Cortex of kidney (tissue), 1 donor: ENCODE measurements around the gene IGF1R.

Source experiments
- DNase-seq: peaks from one replicate; lab custom pipeline; 2025; lab: John Stamatoyannopoulos, UW

Gene IGF1R

DNA sequence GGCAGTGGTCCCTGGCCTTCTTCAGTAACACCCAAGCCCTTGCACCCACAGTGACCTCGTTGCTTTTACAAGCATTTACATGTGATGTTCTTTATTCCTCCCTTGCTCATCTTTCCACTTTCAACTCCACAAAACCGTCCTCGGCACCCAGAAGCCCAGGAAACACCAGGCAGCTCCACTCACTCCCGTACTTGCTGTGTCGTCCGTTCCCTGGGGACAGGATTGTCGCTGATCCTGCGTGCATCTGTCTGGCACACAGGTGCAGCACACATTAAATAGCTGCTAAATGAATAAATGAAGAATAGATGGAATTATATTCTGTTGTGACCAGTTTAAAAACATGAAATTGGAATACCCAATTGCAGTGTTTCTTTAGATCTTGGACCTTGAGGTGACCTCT, 239.6 kb downstream of the IGF1R start:
- DNase-seq = no peak

DNA sequence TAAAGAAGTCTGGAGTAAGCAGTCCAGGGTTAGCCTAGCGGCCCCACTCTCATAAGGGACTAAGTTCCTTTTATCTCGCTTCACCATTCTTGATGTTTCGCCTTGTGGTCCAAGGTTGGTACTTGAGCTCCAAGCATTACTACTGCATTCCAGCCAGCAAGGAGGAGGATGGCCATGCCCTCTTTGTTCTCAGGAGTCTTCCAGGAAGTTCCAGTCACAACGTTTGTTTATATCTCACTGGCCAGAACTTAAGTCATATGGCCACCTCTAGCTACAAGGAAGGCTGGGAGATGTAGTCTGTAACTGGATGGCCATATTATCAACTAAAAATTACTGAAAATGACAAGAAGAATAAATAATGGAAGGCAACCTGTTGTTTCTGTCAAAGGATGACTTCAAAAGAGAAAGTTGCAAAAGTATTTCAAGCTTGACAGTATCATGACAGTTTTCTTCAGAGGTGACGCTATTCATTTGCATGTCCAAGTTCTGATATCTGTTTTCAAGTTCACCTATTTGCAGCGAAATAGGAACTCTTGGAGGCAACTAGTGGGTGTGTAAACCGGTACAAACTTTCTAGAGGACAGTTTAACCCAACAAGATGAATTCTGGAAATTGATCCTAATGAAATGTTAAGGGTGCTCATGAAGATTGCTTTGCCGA, 240.6 kb downstream of the IGF1R start:
- DNase-seq = no peak

DNA sequence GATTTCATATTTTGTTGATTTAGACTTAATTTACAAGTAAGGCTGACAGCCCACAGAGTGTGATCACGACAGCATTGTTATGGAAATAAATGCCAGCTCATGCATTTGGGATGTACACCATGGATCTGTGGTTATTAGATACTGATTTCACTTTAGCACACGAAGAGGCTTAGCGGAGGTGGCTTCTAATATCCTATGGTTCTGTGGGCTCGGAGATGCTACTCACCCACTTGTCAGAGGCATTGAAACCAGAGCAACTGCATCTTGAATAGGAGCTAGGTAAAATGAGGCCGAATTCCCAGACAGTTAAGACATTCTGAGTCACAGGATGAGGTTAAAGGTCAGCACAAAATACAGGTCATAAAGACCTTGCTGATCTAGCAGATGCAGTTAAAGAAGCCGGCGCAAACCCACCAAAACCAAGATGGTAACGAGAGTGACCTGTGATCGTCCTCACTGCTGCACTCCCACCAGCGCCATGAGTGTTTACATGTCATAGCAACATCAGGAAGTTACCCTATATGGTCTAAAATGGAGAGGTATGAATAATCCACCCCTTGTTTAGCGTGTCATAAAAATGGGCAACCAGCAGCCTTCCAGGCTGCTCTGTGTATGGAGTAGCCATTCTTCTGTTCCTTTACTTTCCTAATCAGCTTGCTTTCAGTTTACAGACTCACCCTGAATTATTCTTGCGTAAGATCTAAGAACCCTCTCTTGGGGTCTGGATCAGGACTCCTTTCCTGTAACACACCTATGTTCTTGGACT, 241.8 kb downstream of the IGF1R start:
- DNase-seq = no peak

DNA sequence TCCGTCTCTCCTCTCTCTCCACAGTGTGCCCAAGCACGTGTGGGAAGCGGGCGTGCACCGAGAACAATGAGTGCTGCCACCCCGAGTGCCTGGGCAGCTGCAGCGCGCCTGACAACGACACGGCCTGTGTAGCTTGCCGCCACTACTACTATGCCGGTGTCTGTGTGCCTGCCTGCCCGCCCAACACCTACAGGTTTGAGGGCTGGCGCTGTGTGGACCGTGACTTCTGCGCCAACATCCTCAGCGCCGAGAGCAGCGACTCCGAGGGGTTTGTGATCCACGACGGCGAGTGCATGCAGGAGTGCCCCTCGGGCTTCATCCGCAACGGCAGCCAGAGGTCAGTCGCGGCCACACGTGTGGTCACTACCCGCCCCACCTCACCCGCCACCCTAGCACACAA, 243.0 kb downstream of the IGF1R start:
- no peak for DNase-seq

DNA sequence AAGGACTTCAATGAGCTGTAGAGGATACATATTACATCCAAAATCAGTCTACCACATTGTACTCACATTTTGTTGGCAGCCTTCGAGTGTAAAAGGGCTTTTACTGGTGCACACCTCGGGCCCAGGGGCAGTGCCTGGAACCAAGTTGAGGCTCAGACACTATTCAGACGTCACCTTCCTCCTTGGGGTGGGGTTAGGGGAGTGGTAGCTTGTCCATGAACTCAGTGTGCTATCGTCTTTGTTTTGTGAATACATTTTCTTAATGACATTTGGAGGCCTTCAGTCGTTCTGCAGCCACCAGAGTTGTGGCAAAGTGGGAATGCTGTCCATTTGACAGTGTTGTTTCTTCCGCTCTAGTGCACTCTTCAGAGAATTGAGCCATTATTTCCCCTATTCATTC, 245.1 kb downstream of the IGF1R start:
- DNase-seq = no peak

DNA sequence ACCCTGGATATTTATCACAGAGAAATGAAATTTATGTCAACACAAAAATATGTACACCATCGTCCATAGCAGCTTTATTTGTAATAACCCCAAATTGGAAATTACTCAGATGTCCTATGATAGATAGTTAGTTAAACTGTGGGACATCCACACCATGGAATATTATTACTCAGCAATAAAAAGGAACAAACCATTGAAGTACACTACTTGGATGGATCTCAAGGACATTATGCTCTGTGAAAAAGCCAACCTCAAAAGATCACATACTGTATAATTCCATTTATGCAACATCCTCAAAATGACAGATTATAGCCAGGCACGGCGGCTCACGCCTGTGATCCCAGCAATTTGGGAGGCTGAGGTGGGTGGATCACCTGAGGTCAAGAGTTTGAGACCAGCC, 246.0 kb downstream of the IGF1R start:
- no peak for DNase-seq

DNA sequence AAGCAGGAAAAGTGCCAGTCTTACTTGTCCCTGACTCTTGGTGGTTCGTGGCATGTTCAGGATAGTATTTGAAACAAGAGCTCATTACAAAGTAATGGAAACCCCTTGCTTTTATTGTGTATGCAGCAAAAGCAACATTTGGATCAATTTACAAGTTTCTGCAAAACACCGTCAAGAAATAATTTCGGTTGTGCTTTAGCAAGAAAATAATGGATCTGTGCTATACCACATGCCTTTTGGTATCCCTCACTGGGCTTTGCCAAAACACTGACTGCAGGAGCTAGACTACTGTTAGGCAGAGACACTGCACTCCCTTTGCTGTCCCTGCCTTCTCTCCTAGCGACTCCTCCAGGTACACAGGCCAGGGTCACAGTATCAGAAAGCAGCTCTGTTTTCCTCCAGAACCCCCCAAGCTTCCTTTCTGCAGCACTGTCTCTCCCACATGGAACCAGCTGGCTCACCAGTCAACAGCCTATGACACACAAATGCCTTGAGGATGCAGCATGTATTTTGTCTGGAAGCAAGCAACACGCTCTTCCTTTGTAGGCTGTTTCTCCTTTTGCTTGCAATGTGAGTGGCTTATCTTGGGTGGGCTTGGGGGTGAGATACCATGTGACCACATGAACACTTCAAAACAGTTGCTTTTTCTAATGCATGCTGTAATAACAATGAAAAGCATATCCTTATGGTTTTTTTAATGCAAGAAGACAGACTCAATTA, 247.8 kb downstream of the IGF1R start:
- no peak for DNase-seq

DNA sequence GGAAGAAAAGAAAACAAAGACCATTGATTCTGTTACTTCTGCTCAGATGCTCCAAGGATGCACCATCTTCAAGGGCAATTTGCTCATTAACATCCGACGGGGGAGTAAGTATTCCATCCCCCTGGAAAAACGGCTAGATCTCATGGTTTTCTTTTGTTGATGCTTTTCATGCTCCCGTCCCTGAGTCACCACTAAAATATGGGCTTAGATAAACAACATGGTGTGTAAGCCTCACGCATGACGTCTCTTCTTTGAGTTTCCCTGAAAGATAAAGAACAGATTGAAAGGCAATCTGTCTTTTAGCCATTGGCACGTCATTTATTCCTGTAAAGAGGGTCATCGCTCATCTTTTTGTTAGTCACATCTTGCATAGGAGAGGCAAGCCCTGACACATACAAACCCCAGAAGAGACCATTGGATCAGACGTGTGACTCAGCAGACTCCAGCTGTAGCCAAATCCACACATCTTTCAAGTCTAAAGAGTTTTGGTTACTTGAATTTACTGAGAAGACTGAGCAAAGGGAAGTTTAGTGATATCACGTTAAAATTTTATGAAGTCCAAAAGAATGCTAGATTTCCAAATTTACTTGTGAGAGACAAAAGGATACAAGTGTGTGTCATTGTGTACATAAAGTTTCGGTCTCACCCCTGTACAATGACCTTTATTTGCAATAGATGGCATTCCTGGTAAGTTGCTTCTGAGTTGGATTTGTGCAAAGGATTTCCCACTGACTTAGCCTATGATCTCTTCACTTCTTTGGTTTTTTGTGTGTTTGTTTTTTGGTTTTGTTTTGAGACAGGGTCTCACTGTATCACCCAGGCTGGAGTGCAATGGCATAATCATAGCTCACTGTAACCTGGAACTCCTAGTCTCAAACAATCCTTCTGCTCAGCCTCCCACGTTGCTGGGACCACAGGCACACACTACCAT, 248.7 kb downstream of the IGF1R start:
- no peak for DNase-seq

DNA sequence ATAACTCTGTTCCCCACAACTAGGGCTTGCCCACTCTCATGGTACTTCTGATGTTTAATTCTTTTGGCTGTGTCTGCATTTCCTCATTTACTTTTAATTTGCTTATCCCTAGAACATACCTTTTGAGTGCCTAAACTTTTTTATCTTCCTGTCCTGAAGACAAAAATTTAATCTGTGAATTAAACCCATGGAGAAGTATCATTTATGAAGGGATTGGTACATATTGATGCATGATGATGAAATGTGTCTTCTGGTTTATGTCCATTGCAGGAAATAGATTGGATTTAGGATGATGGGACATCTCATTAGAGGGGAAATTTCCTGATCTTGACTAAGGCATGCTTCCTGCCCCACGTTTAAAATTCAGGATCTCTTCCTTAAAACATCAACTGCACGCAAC, 249.8 kb downstream of the IGF1R start:
- DNase-seq = no peak

DNA sequence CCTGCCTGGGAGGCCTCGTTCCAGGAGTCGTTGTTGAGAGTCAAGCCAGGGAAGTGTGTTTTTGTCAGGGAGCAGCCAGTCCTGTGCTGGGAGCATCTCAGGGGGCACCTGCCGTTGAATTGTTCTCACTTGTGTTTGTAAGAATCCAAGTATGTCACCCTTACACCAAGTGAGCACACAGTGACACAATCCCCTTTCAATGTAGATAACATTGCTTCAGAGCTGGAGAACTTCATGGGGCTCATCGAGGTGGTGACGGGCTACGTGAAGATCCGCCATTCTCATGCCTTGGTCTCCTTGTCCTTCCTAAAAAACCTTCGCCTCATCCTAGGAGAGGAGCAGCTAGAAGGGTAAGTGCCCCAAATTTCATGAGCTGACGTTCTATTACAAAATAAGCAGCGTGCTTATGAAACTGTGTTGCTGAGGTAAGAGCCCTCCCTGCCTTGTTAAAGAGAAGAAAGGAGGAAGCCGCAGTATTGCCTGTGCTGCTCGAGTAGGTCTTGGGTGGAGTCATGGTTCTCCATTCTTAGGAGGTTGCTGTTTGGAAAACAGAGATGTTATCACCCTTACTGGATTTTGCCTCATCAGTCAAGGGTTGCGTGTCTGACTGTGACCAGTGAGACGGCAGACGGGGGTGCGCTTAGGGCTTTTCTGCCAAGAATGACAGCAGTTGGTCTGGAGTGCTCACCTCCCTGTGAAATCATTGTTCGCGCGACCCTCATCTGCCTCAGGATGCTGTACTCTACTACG, 251.1 kb downstream of the IGF1R start:
- DNase-seq = no peak

DNA sequence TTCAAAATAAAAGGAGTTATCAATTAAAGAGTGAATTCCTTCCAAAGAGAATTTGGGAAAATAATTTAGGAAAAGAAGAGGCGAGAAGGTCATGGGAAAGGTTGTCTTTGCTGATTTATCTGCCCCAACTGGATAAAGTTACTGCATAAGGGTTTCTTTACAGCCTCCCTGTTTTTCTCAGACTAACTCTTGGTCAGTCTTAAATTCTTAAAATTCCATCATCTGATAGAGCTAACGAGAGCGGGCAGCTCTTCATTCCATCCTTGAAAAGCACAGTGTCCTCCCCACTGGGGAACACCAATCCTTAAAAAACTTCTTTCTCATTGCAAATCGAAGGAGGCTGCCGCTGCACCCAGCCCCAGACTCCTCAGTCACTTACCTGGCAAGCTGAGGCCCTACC, 252.0 kb downstream of the IGF1R start:
- DNase-seq = no peak

DNA sequence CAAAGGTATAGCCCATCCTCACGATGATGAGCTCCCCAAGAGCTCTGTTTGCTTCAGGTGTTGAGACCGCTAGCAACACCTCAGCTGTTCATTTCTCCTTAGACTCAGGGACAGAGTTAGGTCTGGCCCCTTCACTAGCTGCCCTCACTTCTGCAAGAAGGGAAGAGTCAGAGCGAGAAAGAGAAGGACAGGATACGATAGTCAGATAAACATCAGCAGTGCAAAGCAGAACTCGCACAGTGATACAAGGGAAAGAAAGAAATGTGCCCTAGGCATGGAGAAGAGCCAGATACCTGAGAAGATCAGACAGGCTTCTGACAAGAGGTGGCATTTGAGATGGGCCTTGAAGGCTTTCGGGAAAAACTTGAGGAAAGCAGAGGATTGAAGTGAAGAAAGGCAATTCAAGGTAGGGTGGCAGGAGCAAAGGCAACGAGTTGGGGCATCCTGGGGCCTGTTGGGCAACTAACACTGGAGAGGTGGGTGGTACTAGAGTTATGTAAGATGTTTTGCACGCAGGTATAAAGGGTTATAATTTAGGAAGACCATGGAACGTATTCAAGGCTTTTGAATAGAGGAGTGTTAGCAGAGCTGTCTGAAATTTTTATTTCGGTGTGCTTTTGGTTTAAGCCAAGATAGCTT, 253.2 kb downstream of the IGF1R start:
- no peak for DNase-seq

DNA sequence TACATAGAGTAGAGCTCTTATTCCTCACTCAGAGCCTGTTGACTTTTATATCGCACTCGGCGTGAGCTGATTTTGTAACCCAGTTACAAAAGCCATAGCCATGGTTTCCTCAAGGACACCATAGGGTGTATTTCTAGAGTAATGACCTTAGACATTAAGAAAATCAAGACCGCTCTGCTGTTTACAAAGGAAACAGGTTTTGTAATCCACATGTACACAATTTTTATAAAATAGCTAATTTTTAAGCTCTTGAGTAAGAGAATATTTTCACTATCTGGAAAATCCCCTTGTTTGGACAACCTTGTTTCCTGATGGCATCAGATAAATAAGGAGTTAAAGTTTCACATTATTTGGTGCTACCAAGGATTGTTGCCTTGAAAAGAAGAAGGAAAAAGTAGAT, 254.6 kb downstream of the IGF1R start:
- no peak for DNase-seq

DNA sequence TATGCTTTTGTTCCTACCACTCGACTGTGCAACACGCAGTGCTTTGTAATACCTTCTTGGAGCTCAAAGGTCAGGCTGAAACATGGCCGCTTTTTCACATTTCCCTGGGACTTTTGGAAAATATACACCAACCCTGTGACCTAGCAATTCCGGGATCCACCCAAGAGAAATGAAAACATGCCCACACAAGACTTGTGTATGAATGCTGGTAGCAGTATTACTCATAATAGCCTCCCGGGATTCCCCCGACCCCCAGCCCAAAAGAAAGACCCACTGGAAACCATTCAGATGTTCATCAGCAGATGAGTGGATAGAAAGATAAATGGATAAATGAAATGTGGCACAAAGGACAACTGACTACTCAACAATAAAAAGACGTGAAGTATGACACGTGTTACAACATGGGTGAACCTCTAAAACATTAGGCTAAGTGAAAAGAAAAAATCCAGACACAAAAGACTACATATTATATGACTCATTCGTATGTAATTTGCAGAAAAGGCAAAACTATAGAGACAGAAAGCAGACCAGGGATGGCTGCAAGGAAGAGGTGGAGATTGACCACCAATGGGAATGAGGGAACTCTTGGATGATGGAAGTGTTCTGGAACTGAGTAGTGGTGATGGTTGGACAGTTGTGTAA, 255.2 kb downstream of the IGF1R start:
- DNase-seq = no peak

DNA sequence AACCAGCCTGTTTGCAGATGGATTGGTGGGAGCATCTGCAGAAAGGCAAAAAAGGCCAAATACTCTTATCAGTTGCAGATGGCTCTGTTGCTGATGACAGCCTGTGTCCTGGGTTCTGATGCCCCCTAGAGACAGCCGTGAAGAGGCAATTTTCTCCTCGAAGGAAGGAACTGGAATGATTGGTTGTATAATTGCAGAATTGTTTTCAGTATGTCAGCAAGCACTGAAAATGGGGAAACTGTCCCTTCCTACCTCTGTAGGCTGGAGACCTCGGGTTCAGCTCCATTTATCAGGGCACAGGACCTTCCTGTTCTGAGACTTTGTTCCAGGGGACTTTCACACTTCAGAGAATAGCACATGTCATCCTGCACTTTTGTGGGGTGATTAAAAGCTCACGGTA, 256.2 kb downstream of the IGF1R start:
- no peak for DNase-seq

DNA sequence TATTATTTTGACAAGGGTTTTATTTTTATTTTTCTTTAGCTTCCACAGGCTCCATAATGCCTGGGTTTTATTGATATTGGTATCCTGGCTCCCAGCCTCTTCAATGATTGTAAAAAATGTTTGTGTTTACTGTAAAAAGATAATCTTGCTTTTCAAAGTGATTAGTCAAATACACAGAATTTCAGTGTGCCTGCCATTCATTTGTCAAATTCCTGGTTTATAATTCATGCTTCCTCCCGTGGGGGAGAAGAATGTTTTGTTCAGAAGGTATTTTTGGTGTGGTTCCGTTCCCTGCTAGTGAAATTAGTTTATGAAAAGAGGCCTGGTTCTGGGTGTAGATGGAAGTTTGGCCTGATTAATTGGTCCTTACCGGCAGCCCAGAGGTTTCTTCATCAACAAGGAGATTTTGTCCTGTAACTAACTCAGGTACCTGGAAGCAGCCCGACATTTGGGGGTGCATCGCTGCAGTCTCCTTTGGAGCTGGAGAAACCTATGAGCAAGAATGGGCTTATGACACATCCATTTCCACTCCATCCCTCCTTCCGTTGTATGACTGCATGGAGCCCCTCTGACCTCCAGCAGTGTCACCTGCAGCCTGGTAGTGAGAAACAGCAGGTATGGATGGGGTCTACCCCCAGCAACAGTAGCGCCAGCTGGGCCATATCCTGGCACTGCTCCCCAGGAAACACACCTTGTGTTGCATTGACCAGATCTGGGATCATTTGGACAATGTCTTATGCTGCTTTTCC, 257.8 kb downstream of the IGF1R start:
- no peak for DNase-seq

DNA sequence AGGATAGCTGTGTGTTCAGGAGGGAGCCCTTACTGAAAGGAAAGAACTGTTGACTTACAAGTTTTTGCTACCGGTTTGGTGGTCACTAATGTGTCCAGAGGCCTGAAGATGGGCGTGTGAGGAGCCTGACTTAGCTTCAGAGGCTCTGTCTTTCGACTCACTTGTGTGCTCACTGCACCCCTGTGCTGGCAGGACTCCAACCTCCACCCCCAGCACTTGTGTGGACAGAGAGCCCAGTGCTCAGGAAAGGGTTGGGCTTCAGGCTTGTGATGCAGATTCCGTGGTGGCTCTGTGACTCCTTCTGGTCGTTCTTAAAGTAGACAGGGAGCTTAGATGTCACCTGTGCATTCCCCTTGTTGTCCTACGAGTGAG, 258.4 kb downstream of the IGF1R start:
- DNase-seq = no peak

DNA sequence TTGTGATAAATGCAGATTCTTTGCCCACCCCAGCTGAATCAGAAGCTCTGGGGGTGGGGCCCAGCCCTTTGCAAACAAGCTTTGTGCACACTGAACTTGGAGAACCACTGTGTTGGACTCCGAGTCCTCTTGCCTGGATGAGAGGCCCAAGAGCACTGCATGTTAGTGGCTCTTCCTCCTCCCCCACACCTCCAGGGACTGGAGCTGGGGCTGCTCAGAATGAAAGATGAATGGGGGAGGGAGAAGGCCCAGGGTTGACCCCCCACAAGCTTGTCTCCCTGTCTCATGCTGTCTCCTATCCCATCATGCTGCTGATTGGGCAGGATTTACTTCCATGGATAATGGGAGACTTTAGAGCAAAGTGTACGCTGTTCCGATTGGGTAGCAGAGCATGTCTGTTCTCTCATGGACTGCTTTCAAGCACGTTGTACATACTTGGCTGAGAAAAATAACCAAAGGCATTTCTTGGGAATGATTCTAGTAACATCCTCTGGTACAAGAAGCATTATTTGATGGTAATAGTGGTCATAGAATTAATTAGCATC, 259.7 kb downstream of the IGF1R start:
- no peak for DNase-seq
